ENCODE measurements around the gene ABLIM2. TPM values are rescaled to one million over a fixed set of nuclear protein-coding genes. Genes with fewer than 3 reads are reported as not detected.

ABLIM2 gene
- polyA plus RNA-seq, 1 donor from 2014 or later: 14.9 TPM

GRCh38 chr4:8201321-8201781 lies 42.7 kb upstream of the ABLIM2 start:
- no peak overlapping the region for H3K4me3 ChIP-seq (ENCODE audit: low read length)
- TF ChIP-seq EP300 (conservative IDR thresholded peaks at IDR 0.05; ENCODE audit: poor library complexity, severe bottlenecking) (no peak), TAF1 (IDR thresholded peaks at IDR 0.05; ENCODE audit: low read depth) (no peak), CTCF (IDR thresholded peaks at IDR 0.05; ENCODE audit: poor library complexity, severe bottlenecking) (no peak), POLR2AphosphoS5 (IDR thresholded peaks at IDR 0.05) (no peak), RAD21 (conservative IDR thresholded peaks at IDR 0.05) (no peak), REST (IDR thresholded peaks at IDR 0.05; ENCODE audit: borderline replicate concordance) (no peak), MXI1 (conservative IDR thresholded peaks at IDR 0.05; ENCODE audit: poor library complexity, severe bottlenecking) (no peak), EZH2 (IDR thresholded peaks at IDR 0.05; ENCODE audit: borderline replicate concordance, insufficient read depth, low read length, poor library complexity, severe bottlenecking) (no peak), SMC3 (conservative IDR thresholded peaks at IDR 0.05; ENCODE audit: poor library complexity) (no peak)
- no peaks in the 10 kb centered on the region for H3K9me2 ChIP-seq (ENCODE audit: insufficient read depth, low read length)
- no peaks in the 10 kb centered on the region for H3F3A ChIP-seq (ENCODE audit: insufficient read depth, low read length, poor library complexity, severe bottlenecking)
- H4K20me1 ChIP-seq (ENCODE audit: insufficient read depth): no peaks in the 10 kb centered on the region
- no peaks in the 10 kb centered on the region for H3K79me2 ChIP-seq (replicated peaks; ENCODE audit: insufficient read depth, low read length)
- no peaks in the 10 kb centered on the region for H3K9me3 ChIP-seq (ENCODE audit: low read length)
- no peaks in the 10 kb centered on the region for H3K27me3 ChIP-seq (ENCODE audit: insufficient read depth, low read depth, low read length)
- H3K27ac ChIP-seq (ENCODE audit: low read length): no peak overlapping the region
- no peak overlapping the region for H2AFZ ChIP-seq (ENCODE audit: low read depth, low read length)
- no peaks in the 10 kb centered on the region for H3K36me3 ChIP-seq (ENCODE audit: insufficient read depth, low read length)
- no peak overlapping the region for H3K4me2 ChIP-seq (ENCODE audit: low read length)
- no peak overlapping the region for H3K9ac ChIP-seq (ENCODE audit: low read length)

- Histone ChIP-seq H2AFZ (ENCODE audit: low read depth, low read length) (no peak overlapping the region), H3K9ac (ENCODE audit: low read length) (no peak overlapping the region), H3K4me3 (ENCODE audit: low read length) (no peak overlapping the region)
Measured at GRCh38 chr4:8200302-8200975, 41.8 kb upstream of the ABLIM2 start.

More at GRCh38 chr4:8200302-8200975, 41.8 kb upstream of the ABLIM2 start:
- Histone ChIP-seq H3K36me3 (ENCODE audit: insufficient read depth, low read length) (no peaks in the 10 kb centered on the region), H3K27ac (ENCODE audit: low read length) (no peak overlapping the region), H3K9me2 (ENCODE audit: insufficient read depth, low read length) (no peaks in the 10 kb centered on the region), H4K20me1 (ENCODE audit: insufficient read depth) (no peaks in the 10 kb centered on the region), H3F3A (ENCODE audit: insufficient read depth, low read length, poor library complexity, severe bottlenecking) (no peaks in the 10 kb centered on the region), H3K27me3 (ENCODE audit: insufficient read depth, low read depth, low read length) (no peaks in the 10 kb centered on the region), H3K9me3 (ENCODE audit: low read length) (no peaks in the 10 kb centered on the region), H3K79me2 (replicated peaks; ENCODE audit: insufficient read depth, low read length) (no peaks in the 10 kb centered on the region), H3K4me2 (ENCODE audit: low read length) (no peak overlapping the region)
- TF ChIP-seq EP300 (conservative IDR thresholded peaks at IDR 0.05; ENCODE audit: poor library complexity, severe bottlenecking): no peak
- no peak for TF ChIP-seq RAD21 (conservative IDR thresholded peaks at IDR 0.05)

Data from neural cell (in vitro differentiated cells).